Stimulated activated CD8-positive, alpha-beta memory T cell treated with anti-CD3 and anti-CD28 coated beads, Interleukin-4, amount 100 ng/mL, for 4 hours (primary cell): Measurements from ENCODE around the gene KCNK7.

Source experiments
- DNase-seq, 2 donors: peaks; one replicate each; pipeline ENCODE4 v3.0.0-alpha.2; 2020; ENCODE audit warnings: low read depth in 2 of 2, low spot score in 1 of 2

The KCNK7 gene

GRCh38 chr11:65611758-65612603, 16.4 kb upstream of the KCNK7 start:
- DNase-seq = no peak

- DNase-seq = no peak
Measured at GRCh38 chr11:65611028-65611757, 15.6 kb upstream of the KCNK7 start.

GRCh38 chr11:65610404-65610803, 14.8 kb upstream of the KCNK7 start:
- no peak for DNase-seq

DNA sequence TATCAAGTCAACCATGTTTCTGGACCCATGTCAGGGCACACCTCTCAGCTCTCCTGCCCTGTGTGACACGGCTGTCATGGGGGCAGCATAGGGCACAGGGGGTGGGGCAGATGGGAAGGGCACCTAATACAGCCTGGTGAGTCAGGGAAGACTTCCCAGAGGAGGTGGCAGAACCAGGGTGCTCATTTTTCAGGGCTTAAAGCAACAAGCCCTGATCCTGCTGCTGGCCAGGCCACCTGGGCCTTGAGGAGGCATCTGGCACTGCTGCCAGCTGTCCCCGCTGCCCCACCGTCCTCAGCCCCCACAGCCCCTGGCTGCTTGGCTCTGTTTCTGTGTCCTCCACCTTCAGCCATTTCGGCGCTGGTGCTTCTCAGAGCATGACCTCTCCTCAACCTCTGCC, 14.1 kb upstream of the KCNK7 start:
- DNase-seq = no peak

DNA sequence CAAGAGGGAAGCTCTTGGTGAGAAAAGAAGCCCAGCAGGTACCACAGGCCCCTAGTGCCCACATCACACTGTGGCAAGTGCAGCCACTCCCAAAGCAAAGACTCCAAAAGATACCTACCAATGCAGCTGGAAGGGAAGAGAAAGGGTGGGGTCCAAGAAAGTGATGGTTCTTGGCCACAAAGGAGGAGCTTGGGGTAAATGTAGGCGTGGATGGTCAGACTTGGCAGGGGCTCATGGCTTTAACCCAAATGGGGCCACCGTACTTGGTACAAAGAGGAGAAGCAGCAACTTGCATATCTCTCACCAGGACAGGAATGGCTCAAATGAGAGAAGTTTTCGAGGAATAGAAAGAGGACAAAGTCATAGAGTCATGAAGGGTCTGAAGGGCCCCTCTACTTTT, 13.6 kb upstream of the KCNK7 start:
- DNase-seq = no peak

DNA sequence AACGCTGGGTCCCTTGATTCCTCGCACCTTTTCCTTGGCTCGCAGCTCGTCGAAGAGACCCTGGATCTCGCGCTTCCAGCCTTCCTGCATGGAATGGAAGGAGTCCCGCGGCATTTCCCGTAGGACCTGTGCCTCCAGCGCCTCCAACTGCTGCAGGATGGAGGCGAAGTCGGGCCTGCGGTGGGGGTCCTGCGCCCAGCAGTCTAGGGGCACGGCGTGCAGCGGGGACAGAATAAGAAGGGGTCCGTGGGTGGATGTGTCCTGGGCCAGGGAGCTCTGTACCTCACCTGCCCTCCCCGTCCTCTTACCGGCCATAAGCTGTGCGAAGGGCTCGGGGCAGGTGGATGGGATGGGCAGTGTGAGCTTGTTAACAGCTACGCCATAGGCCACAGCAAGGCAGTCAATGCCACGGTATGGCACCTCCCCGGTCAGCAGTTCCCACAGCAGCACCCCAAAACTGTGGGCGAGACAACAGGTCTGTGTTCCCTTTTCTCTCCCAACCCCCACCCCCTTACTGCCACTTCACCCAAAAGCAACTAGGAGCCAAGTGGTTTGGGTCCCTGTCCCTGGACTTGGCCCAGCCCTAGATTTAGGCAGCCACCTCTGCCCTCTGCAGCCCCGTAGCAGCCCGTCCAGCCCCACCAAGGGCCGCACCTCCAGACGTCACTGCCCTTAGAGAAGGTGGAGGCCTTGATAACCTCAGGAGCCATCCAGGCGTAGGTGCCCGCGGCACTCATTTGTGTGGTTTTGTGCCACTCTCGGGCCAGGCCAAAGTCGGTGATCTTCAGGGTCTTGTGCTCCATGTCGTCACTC, 12.2 kb upstream of the KCNK7 start:
- no peak for DNase-seq

- DNase-seq = no peak
Measured at GRCh38 chr11:65606876-65607613, 11.4 kb upstream of the KCNK7 start.

DNA sequence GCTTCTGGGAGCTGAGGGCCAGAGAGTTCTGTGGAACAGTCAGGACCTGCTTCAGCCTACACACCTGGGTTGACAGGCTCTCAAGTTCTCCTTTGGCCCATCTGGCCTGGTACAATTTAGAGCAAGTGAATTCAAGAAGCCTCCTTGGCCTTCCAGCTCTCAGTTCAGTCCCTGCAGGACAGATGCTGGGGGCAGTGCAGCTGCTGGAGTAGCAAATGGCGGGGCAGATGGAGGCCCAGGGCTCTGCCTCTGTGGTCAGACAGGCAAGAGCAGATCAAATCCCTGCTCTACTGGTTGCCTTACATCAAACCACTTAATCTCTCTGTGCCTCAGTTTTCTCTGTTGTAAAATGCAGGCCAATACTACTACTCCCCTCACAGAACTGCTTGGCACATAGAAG, 8.7 kb upstream of the KCNK7 start:
- DNase-seq = no peak

- no peak for DNase-seq
Measured at GRCh38 chr11:65599955-65600246, 4.3 kb upstream of the KCNK7 start.

DNA sequence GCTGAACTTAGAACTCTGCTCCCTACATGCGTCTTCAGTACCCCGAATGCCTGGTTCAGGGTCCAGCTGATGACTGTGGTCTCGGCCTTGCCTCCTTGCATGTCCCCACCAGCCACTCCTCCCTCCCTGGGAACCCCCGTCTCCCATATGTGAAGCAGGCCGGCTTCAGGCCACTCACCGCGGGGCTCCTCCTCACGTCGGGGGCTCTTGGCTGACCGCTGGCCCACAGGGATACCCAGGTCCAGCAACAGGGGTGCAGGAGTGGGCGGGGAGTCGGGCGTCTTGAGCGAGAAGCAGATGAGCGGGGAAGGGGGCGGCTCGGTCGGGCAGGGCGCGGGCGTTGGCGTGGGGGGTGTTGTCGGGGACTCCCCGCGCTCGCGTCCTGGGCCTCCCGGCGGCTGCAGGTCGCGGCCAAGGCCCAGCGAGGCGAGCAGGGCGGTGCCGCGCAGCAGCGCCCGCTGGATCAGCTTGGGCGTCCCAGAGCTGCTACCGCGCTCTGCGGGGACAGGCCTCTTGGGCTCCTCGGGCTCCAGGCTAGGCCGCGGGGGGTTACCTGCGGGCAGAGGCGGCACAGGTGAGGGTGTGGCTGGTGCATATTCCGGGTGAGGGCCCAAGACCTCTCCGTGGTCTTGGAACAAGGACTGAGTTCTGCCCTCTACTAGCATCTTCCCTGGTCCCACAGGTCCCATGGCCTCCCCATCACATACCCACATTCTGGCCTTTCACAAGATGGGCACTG, 3.8 kb upstream of the KCNK7 start:
- DNase-seq = no peak

- no peak for DNase-seq
Measured at GRCh38 chr11:65598258-65598699, 2.7 kb upstream of the KCNK7 start.

GRCh38 chr11:65596520-65596919, 920 bp upstream of the KCNK7 start:
- DNase-seq = no peak

- DNase-seq = no peak
Measured at GRCh38 chr11:65595131-65595530, 469 bp downstream of the KCNK7 start.

- DNase-seq = no peak
Measured at GRCh38 chr11:65593518-65594414, 1.8 kb downstream of the KCNK7 start.

GRCh38 chr11:65592858-65593517, 2.6 kb downstream of the KCNK7 start:
- no peak for DNase-seq

- no peak for DNase-seq
Measured at GRCh38 chr11:65591939-65592857, 3.4 kb downstream of the KCNK7 start.

DNA sequence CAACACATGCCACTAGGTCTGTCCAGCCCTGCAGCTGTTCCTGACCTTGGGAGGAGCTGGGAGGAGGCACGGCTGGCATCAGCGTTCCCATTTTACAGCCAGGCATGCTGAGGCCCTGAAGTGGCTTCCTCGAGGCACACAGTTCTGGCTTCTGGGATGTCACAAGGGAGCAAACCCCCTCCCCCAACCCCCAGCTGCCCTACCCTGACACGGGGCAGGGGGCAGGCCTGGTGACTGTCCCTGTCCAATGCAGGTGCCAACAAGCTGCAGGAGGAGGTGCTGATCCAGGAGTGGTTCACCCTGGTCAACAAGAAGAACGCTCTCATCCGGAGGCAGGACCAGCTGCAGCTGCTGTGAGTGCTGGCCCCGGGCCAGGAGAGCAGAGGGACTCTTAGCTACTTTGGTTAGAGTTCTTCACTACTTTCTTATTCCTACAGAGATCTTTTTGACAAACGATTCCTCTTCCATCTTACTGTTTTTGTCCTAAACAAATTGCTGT, 5.3 kb downstream of the KCNK7 start:
- DNase-seq = no peak
